Measurements from ENCODE around the gene RASA2.

GRCh38 chr3:141544697-141545096, 57.9 kb downstream of the RASA2 start:
- TF ChIP-seq, protein P1, sequence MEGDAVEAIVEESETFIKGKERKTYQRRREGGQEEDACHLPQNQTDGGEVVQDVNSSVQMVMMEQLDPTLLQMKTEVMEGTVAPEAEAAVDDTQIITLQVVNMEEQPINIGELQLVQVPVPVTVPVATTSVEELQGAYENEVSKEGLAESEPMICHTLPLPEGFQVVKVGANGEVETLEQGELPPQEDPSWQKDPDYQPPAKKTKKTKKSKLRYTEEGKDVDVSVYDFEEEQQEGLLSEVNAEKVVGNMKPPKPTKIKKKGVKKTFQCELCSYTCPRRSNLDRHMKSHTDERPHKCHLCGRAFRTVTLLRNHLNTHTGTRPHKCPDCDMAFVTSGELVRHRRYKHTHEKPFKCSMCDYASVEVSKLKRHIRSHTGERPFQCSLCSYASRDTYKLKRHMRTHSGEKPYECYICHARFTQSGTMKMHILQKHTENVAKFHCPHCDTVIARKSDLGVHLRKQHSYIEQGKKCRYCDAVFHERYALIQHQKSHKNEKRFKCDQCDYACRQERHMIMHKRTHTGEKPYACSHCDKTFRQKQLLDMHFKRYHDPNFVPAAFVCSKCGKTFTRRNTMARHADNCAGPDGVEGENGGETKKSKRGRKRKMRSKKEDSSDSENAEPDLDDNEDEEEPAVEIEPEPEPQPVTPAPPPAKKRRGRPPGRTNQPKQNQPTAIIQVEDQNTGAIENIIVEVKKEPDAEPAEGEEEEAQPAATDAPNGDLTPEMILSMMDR (IDR thresholded peaks at IDR 0.05; ENCODE audit: poor library complexity): no peak
- TF ChIP-seq EZH2 (IDR thresholded peaks at IDR 0.05; ENCODE audit: borderline replicate concordance): no peak
- TF ChIP-seq EZH2phosphoT487 (IDR thresholded peaks at IDR 0.05; ENCODE audit: low read depth, severe bottlenecking, unreplicated experiment): no peak

Data from hepatocyte (in vitro differentiated cells).